ENCODE results near the gene MAGEF1. TPM values are rescaled to one million over a fixed set of nuclear protein-coding genes. Genes with fewer than 3 reads are reported as not detected.

MAGEF1 gene
- total and polyA plus RNA-seq, 2 of the 8 experiments (the other 6 are each of a cell fraction or from before 2014, with no cell fraction given) = 26.5 to 56.7 TPM

- H2AK5ac ChIP-seq (ENCODE audit: low read depth, low read length) = no peak overlapping the region
- no peak overlapping the region for H3K23ac ChIP-seq (ENCODE audit: insufficient read length)
- no peak overlapping the region for H3K27ac ChIP-seq (ENCODE audit: low read depth, low read length)
- no peaks in the 10 kb centered on the region; the same call in 1 of the 2 replicates for H3K23me2 ChIP-seq (ENCODE audit: low read depth, low read length)
- H3K4me1 ChIP-seq (replicated peaks in 1 of 4; ENCODE audit: control insufficient read depth in 3 of 4, insufficient read depth in 4 of 4, low read length in 3 of 4) = peaks cover 5 to 29% (median 20%) of the 10 kb centered on the region in 4 experiments
- 78% methylated on average over 5 of the region's 5 CpGs; no CpG with 5 or more reads in 1 of the 2 experiments for WGBS, 2 experiments (ENCODE audit: extremely low coverage in 1 of 2, insufficient coverage in 1 of 2, insufficient read length in 1 of 2, insufficient replicate concordance in 2 of 2, low coverage in 1 of 2, low lambda C conversion rate in 2 of 2, missing lambda C conversion rate in 1 of 2)
- no peak overlapping the region; the same call in 1 of the 2 replicates for H2BK12ac ChIP-seq (ENCODE audit: low read depth, low read length)
- no peak overlapping the region for H3K4me3 ChIP-seq (ENCODE audit: extremely low read depth in 1 of 4, insufficient read depth in 2 of 4, low read depth in 3 of 4, low read length in 4 of 4)
- H4K5ac ChIP-seq (ENCODE audit: insufficient read length, low read depth, low read length) = no peak overlapping the region
- no peak overlapping the region for H2BK120ac ChIP-seq (replicated peaks; ENCODE audit: low read depth, low read length)
- H2BK15ac ChIP-seq (ENCODE audit: low read length) = 0 out of 2 replicates have a peak overlapping the region, but pooled peaks have one; percentile 65
- DNase-seq (ENCODE audit: low read depth in 1 of 2, low spot score in 2 of 2) = no peak
- ChIA-PET CTCF (ENCODE audit: partially characterized antibody) (interaction anchor here (0.6 to 5.5 kb wide), 8 partner anchors 8 to 1258 kb away, joined by 3 to 56 read pairs (median 7); no protein-coding TSS in a partner anchor), POLR2A (ENCODE audit: partially characterized antibody) (interaction anchor here (0.6 to 2.3 kb wide), 3 partner anchors 10 to 421 kb away, joined by 4 to 8 read pairs (median 4); partner anchors contain the start of gene MAGEF1)
- H3K27me3 ChIP-seq (replicated peaks in 1 of 4; ENCODE audit: control insufficient read depth in 3 of 4, extremely low read depth in 1 of 4, insufficient read depth in 3 of 4, low read length in 3 of 4) = peaks cover 0 to 4% (median 1%) of the 10 kb centered on the region in 4 experiments; a peak in 2 of 7 replicates
- no peaks in the 10 kb centered on the region for H3K79me2 ChIP-seq (ENCODE audit: control insufficient read depth in 1 of 2, insufficient read depth in 2 of 2, low read length in 2 of 2)
- no peaks in the 10 kb centered on the region for H3K9me3 ChIP-seq (ENCODE audit: insufficient read depth in 2 of 2, low read depth in 1 of 2, low read length in 1 of 2)
- H3K79me1 ChIP-seq (ENCODE audit: low read depth, low read length) = no peaks in the 10 kb centered on the region
- H4K8ac ChIP-seq (ENCODE audit: extremely low read depth, insufficient read depth, low read length) = no peak overlapping the region
- H3K56ac ChIP-seq (replicated peaks; ENCODE audit: insufficient read length, low read depth, low read length) = no peak overlapping the region
- H2BK5ac ChIP-seq (ENCODE audit: low read depth, low read length) = no peak overlapping the region
- no peak overlapping the region; the same call in 1 of the 2 replicates for H3K18ac ChIP-seq (ENCODE audit: extremely low read depth, low read length)
- no peak overlapping the region for H3K14ac ChIP-seq (ENCODE audit: insufficient read length)
- H4K20me1 ChIP-seq (replicated peaks in 1 of 2; ENCODE audit: control insufficient read depth in 1 of 2, insufficient read depth in 2 of 2, low read length in 2 of 2) = no peaks in the 10 kb centered on the region
- no peak overlapping the region for H2BK20ac ChIP-seq (ENCODE audit: low read length)
- H4K91ac ChIP-seq (replicated peaks; ENCODE audit: insufficient read length, low read length) = no peak overlapping the region
- no peak overlapping the region for H2AFZ ChIP-seq (ENCODE audit: low read length)
- H3K36me3 ChIP-seq (ENCODE audit: control insufficient read depth in 2 of 4, insufficient read depth in 4 of 4, low read length in 3 of 4) = no peaks in the 10 kb centered on the region
- FAIRE-seq = no peak
- H3K4me2 ChIP-seq (ENCODE audit: insufficient read depth in 1 of 2, low read depth in 2 of 2, low read length in 2 of 2) = peak overlapping the region in 1 of 2 experiments; percentile 21; a peak in 1 of 4 replicates
- H3K4ac ChIP-seq (replicated peaks; ENCODE audit: insufficient read length, low read depth, low read length) = no peak overlapping the region
- no peak overlapping the region for H3K9ac ChIP-seq (replicated peaks in 1 of 4; ENCODE audit: extremely low read depth in 1 of 4, low read depth in 3 of 4, low read length in 3 of 4)
- TF ChIP-seq CBX5 (IDR thresholded peaks at IDR 0.05; ENCODE audit: low read depth, low read length) (no peak), ATF3 (IDR thresholded peaks at IDR 0.05; ENCODE audit: insufficient read depth, low read depth, low read length) (no peak), BACH1 (IDR thresholded peaks at IDR 0.05; ENCODE audit: low read length) (no peak), KDM5A (IDR thresholded peaks at IDR 0.05; ENCODE audit: low read length) (no peak), YY1 (IDR thresholded peaks at IDR 0.05; ENCODE audit: low read depth, low read length) (no peak), SIN3A (conservative IDR thresholded peaks at IDR 0.05 in 1 of 2, IDR thresholded peaks at IDR 0.05 in 1 of 2; ENCODE audit: low read depth in 1 of 2, low read length in 2 of 2) (no peak), RXRA (IDR thresholded peaks at IDR 0.05; ENCODE audit: insufficient read depth, low read depth, low read length) (no peak), GABPA (IDR thresholded peaks at IDR 0.05; ENCODE audit: borderline replicate concordance, insufficient read depth, low read length) (no peak), SIX5 (IDR thresholded peaks at IDR 0.05; ENCODE audit: low read depth, low read length) (no peak), TAF1 (IDR thresholded peaks at IDR 0.05; ENCODE audit: low read depth, low read length) (no peak), HDAC6 (IDR thresholded peaks at IDR 0.05; ENCODE audit: low read depth, low read length) (no peak), RAD21 (IDR thresholded peaks at IDR 0.05 in 1 of 2, conservative IDR thresholded peaks at IDR 0.05 in 1 of 2; ENCODE audit: low read depth in 2 of 2, low read length in 2 of 2) (no peak), CTBP2 (IDR thresholded peaks at IDR 0.05; ENCODE audit: borderline replicate concordance, insufficient read depth, insufficient read length, low read length) (no peak)
These were observed 40.5 kb upstream of the MAGEF1 start for GRCh38 chr3:184752361-184752760.
